Mucosa of stomach (tissue), 1 donor: ENCODE measurements around the gene TMEM63C.

Experiments
- H3K27me3 ChIP-seq: one replicate; pipeline ENCODE4 v1.7.0; 2013; ENCODE audit warnings: mild to moderate bottlenecking, low read length; ENCODE audit not compliant: control insufficient read depth, insufficient read depth
- H3K36me3 ChIP-seq: one replicate; pipeline ENCODE4 v1.7.0; 2013; ENCODE audit warnings: low read length; ENCODE audit not compliant: control insufficient read depth, insufficient read depth
- H3K4me1 ChIP-seq: one replicate; pipeline ENCODE4 v1.7.0; 2013; ENCODE audit warnings: mild to moderate bottlenecking, low read length; ENCODE audit not compliant: control insufficient read depth, insufficient read depth
- H3K4me3 ChIP-seq: one replicate; pipeline ENCODE4 v1.7.0; 2013; ENCODE audit warnings: low read length
- H3K9ac ChIP-seq: one replicate; pipeline ENCODE4 v1.7.0; 2013; ENCODE audit warnings: mild to moderate bottlenecking, low read length, moderate library complexity
- H3K9me3 ChIP-seq: one replicate; pipeline ENCODE4 v1.7.0; 2013; ENCODE audit warnings: mild to moderate bottlenecking, low read length, moderate library complexity; ENCODE audit not compliant: control insufficient read depth
- donor health status: Pancreatic carcinoma.

Gene TMEM63C

GRCh38 chr14:77219591-77219990 lies 38.0 kb downstream of the TMEM63C start:
- Histone ChIP-seq H3K36me3 (no peaks in the 10 kb centered on the region), H3K4me3 (no peak overlapping the region), H3K9ac (no peak overlapping the region), H3K27me3 (peaks cover 5% of the 10 kb centered on the region), H3K9me3 (no peaks in the 10 kb centered on the region), H3K4me1 (no peaks in the 10 kb centered on the region)

GRCh38 chr14:77220246-77221017 lies 38.8 kb downstream of the TMEM63C start:
- Histone ChIP-seq H3K4me1 (no peaks in the 10 kb centered on the region), H3K4me3 (no peak overlapping the region), H3K27me3 (peaks cover 5% of the 10 kb centered on the region), H3K9ac (no peak overlapping the region), H3K36me3 (no peaks in the 10 kb centered on the region), H3K9me3 (no peaks in the 10 kb centered on the region)

- Histone ChIP-seq H3K4me1 (no peaks in the 10 kb centered on the region), H3K4me3 (no peak overlapping the region), H3K27me3 (peaks cover 5% of the 10 kb centered on the region), H3K9ac (no peak overlapping the region), H3K9me3 (no peaks in the 10 kb centered on the region), H3K36me3 (no peaks in the 10 kb centered on the region)
Observed at GRCh38 chr14:77221241-77221871, 39.8 kb downstream of the TMEM63C start.

GRCh38 chr14:77222546-77223225 lies 41.1 kb downstream of the TMEM63C start:
- no peaks in the 10 kb centered on the region for H3K9me3 ChIP-seq
- H3K36me3 ChIP-seq: no peaks in the 10 kb centered on the region
- no peaks in the 10 kb centered on the region for H3K4me1 ChIP-seq
- no peak overlapping the region for H3K9ac ChIP-seq
- no peak overlapping the region for H3K4me3 ChIP-seq
- H3K27me3 ChIP-seq: peaks cover 5% of the 10 kb centered on the region

- H3K36me3 ChIP-seq: no peaks in the 10 kb centered on the region
- H3K4me1 ChIP-seq: no peaks in the 10 kb centered on the region
- H3K4me3 ChIP-seq: no peak overlapping the region
- H3K27me3 ChIP-seq: peaks cover 5% of the 10 kb centered on the region
- no peaks in the 10 kb centered on the region for H3K9me3 ChIP-seq
- no peak overlapping the region for H3K9ac ChIP-seq
Observed at GRCh38 chr14:77224212-77224611, 42.6 kb downstream of the TMEM63C start.

- Histone ChIP-seq H3K4me3 (no peak overlapping the region), H3K9me3 (no peaks in the 10 kb centered on the region), H3K36me3 (no peaks in the 10 kb centered on the region), H3K9ac (no peak overlapping the region), H3K27me3 (peaks cover 5% of the 10 kb centered on the region), H3K4me1 (no peaks in the 10 kb centered on the region)
Observed at GRCh38 chr14:77225254-77225653, 43.7 kb downstream of the TMEM63C start.

- H3K9me3 ChIP-seq: no peaks in the 10 kb centered on the region
- H3K4me1 ChIP-seq: no peaks in the 10 kb centered on the region
- H3K27me3 ChIP-seq: peaks cover 5% of the 10 kb centered on the region
- H3K36me3 ChIP-seq: no peaks in the 10 kb centered on the region
- no peak overlapping the region for H3K9ac ChIP-seq
- H3K4me3 ChIP-seq: no peak overlapping the region
Observed at GRCh38 chr14:77225892-77226557, 44.4 kb downstream of the TMEM63C start.

GRCh38 chr14:77228056-77228455 lies 46.5 kb downstream of the TMEM63C start:
- H3K4me3 ChIP-seq: no peak overlapping the region
- no peaks in the 10 kb centered on the region for H3K27me3 ChIP-seq
- H3K9ac ChIP-seq: no peak overlapping the region
- no peaks in the 10 kb centered on the region for H3K9me3 ChIP-seq
- H3K4me1 ChIP-seq: no peaks in the 10 kb centered on the region
- H3K36me3 ChIP-seq: no peaks in the 10 kb centered on the region

GRCh38 chr14:77230914-77231313 lies 49.3 kb downstream of the TMEM63C start:
- Histone ChIP-seq H3K4me3 (no peak overlapping the region), H3K36me3 (no peaks in the 10 kb centered on the region), H3K9ac (no peak overlapping the region), H3K4me1 (no peaks in the 10 kb centered on the region), H3K9me3 (no peaks in the 10 kb centered on the region), H3K27me3 (no peaks in the 10 kb centered on the region)

- H3K4me3 ChIP-seq: no peak overlapping the region
- no peaks in the 10 kb centered on the region for H3K27me3 ChIP-seq
- no peaks in the 10 kb centered on the region for H3K4me1 ChIP-seq
- H3K9ac ChIP-seq: no peak overlapping the region
- H3K9me3 ChIP-seq: no peaks in the 10 kb centered on the region
- no peaks in the 10 kb centered on the region for H3K36me3 ChIP-seq
Observed at GRCh38 chr14:77231721-77232120, 50.1 kb downstream of the TMEM63C start.

GRCh38 chr14:77236814-77237213 lies 55.2 kb downstream of the TMEM63C start:
- no peak overlapping the region for H3K4me3 ChIP-seq
- no peaks in the 10 kb centered on the region for H3K4me1 ChIP-seq
- no peaks in the 10 kb centered on the region for H3K36me3 ChIP-seq
- no peaks in the 10 kb centered on the region for H3K27me3 ChIP-seq
- no peak overlapping the region for H3K9ac ChIP-seq
- H3K9me3 ChIP-seq: no peaks in the 10 kb centered on the region

GRCh38 chr14:77238356-77238755 lies 56.8 kb downstream of the TMEM63C start:
- Histone ChIP-seq H3K9me3 (no peaks in the 10 kb centered on the region), H3K9ac (no peak overlapping the region), H3K4me3 (no peak overlapping the region), H3K4me1 (no peaks in the 10 kb centered on the region), H3K36me3 (no peaks in the 10 kb centered on the region), H3K27me3 (no peaks in the 10 kb centered on the region)
